HG03280 (cell line): ENCODE results near the gene RAD51B.
"Not testable (repeated sequence)": the region's sequence is repeated elsewhere in the genome, so short reads cannot be mapped to it uniquely, and the experiment has no call there.

Experiments
- ATAC-seq: cut with Tn5 transposase; IDR thresholded peaks from one replicate; pipeline ENCODE4 v1.9.1; 2021; ENCODE audit warnings: mild to moderate bottlenecking, moderate library complexity; ENCODE audit not compliant: unreplicated experiment

RAD51B gene

GRCh38 chr14:68762953-68763764, 943.6 kb downstream of the RAD51B start:
- no peak for ATAC-seq

GRCh38 chr14:68763843-68764242, 944.3 kb downstream of the RAD51B start:
- ATAC-seq, result not testable (repeated sequence)

GRCh38 chr14:68766299-68767247, 947.0 kb downstream of the RAD51B start:
- no peak for ATAC-seq

GRCh38 chr14:68767248-68767645, 947.7 kb downstream of the RAD51B start:
- no peak for ATAC-seq

GRCh38 chr14:68768316-68768715, 948.7 kb downstream of the RAD51B start:
- ATAC-seq, result no peak

- no peak for ATAC-seq
Measured at GRCh38 chr14:68770051-68770450, 950.5 kb downstream of the RAD51B start.

GRCh38 chr14:68770553-68771286, 951.1 kb downstream of the RAD51B start:
- ATAC-seq, result no peak

- no peak for ATAC-seq
Measured at GRCh38 chr14:68771631-68772030, 952.1 kb downstream of the RAD51B start.

GRCh38 chr14:68772761-68773381, 953.3 kb downstream of the RAD51B start:
- no peak for ATAC-seq

GRCh38 chr14:68774771-68775613, 955.4 kb downstream of the RAD51B start:
- no peak for ATAC-seq

- no peak for ATAC-seq
Measured at GRCh38 chr14:68775614-68776126, 956.1 kb downstream of the RAD51B start.

GRCh38 chr14:68777644-68778043, 958.1 kb downstream of the RAD51B start:
- no peak for ATAC-seq
